Measurements from ENCODE around the gene ATP6V1F.

ATP6V1F gene

GRCh38 chr7:128831994-128832879 is 30.4 kb upstream of the ATP6V1F start:
- Mint-ChIP-seq H3K27me3 (peaks cover 11% of the 10 kb centered on the region), H3K9me3 (ENCODE audit: low read depth) (no peaks in the 10 kb centered on the region), H3K4me3 (no peak overlapping the region), H3K36me3 (no peaks in the 10 kb centered on the region), H3K27ac (no peak overlapping the region), H3K4me1 (ENCODE audit: low read depth) (peaks cover 13% of the 10 kb centered on the region)

GRCh38 chr7:128832880-128833147 is 29.8 kb upstream of the ATP6V1F start:
- Mint-ChIP-seq H3K4me3 (no peak overlapping the region), H3K27ac (no peak overlapping the region), H3K9me3 (ENCODE audit: low read depth) (no peaks in the 10 kb centered on the region), H3K36me3 (no peaks in the 10 kb centered on the region), H3K27me3 (peaks cover 9% of the 10 kb centered on the region), H3K4me1 (ENCODE audit: low read depth) (peaks cover 13% of the 10 kb centered on the region)

GRCh38 chr7:128833148-128833945 is 29.3 kb upstream of the ATP6V1F start:
- H3K4me1 Mint-ChIP-seq (ENCODE audit: low read depth), result peaks cover 13% of the 10 kb centered on the region
- H3K27ac Mint-ChIP-seq, result no peak overlapping the region
- H3K27me3 Mint-ChIP-seq, result peaks cover 6% of the 10 kb centered on the region
- H3K9me3 Mint-ChIP-seq (ENCODE audit: low read depth), result no peaks in the 10 kb centered on the region
- H3K36me3 Mint-ChIP-seq, result no peaks in the 10 kb centered on the region
- H3K4me3 Mint-ChIP-seq, result no peak overlapping the region

- Mint-ChIP-seq H3K9me3 (ENCODE audit: low read depth) (no peaks in the 10 kb centered on the region), H3K4me3 (no peak overlapping the region), H3K36me3 (no peaks in the 10 kb centered on the region), H3K27ac (no peak overlapping the region), H3K27me3 (peaks cover 3% of the 10 kb centered on the region), H3K4me1 (ENCODE audit: low read depth) (peaks cover 13% of the 10 kb centered on the region)
Observed at GRCh38 chr7:128833946-128834325, 28.7 kb upstream of the ATP6V1F start.

- Mint-ChIP-seq H3K27ac (no peak overlapping the region), H3K4me1 (ENCODE audit: low read depth) (peaks cover 10% of the 10 kb centered on the region), H3K4me3 (no peak overlapping the region), H3K27me3 (no peaks in the 10 kb centered on the region), H3K9me3 (ENCODE audit: low read depth) (no peaks in the 10 kb centered on the region), H3K36me3 (no peaks in the 10 kb centered on the region)
Observed at GRCh38 chr7:128835231-128835751, 27.4 kb upstream of the ATP6V1F start.

GRCh38 chr7:128835790-128836641 is 26.6 kb upstream of the ATP6V1F start:
- Mint-ChIP-seq H3K9me3 (ENCODE audit: low read depth) (no peaks in the 10 kb centered on the region), H3K36me3 (no peaks in the 10 kb centered on the region), H3K4me1 (ENCODE audit: low read depth) (peaks cover 5% of the 10 kb centered on the region), H3K27ac (no peak overlapping the region), H3K4me3 (no peak overlapping the region), H3K27me3 (no peaks in the 10 kb centered on the region)

- H3K4me3 Mint-ChIP-seq, result no peak overlapping the region
- H3K36me3 Mint-ChIP-seq, result no peaks in the 10 kb centered on the region
- peaks cover 2% of the 10 kb centered on the region for H3K4me1 Mint-ChIP-seq (ENCODE audit: low read depth)
- no peak overlapping the region for H3K27ac Mint-ChIP-seq
- H3K9me3 Mint-ChIP-seq (ENCODE audit: low read depth), result no peaks in the 10 kb centered on the region
- no peaks in the 10 kb centered on the region for H3K27me3 Mint-ChIP-seq
Observed at GRCh38 chr7:128836729-128837348, 25.8 kb upstream of the ATP6V1F start.

- H3K27ac Mint-ChIP-seq, result no peak overlapping the region
Observed at GRCh38 chr7:128837521-128837921, 25.1 kb upstream of the ATP6V1F start.

GRCh38 chr7:128838109-128838779 is 24.4 kb upstream of the ATP6V1F start:
- Mint-ChIP-seq H3K27ac (no peak overlapping the region), H3K4me1 (ENCODE audit: low read depth) (peaks cover 2% of the 10 kb centered on the region), H3K36me3 (no peaks in the 10 kb centered on the region), H3K4me3 (no peak overlapping the region), H3K27me3 (no peaks in the 10 kb centered on the region), H3K9me3 (ENCODE audit: low read depth) (no peaks in the 10 kb centered on the region)

More at GRCh38 chr7:128837521-128837921, 25.1 kb upstream of the ATP6V1F start:
- no peak overlapping the region for H3K4me3 Mint-ChIP-seq
- no peaks in the 10 kb centered on the region for H3K9me3 Mint-ChIP-seq (ENCODE audit: low read depth)
- no peaks in the 10 kb centered on the region for H3K27me3 Mint-ChIP-seq
- H3K36me3 Mint-ChIP-seq, result no peaks in the 10 kb centered on the region
- peaks cover 2% of the 10 kb centered on the region for H3K4me1 Mint-ChIP-seq (ENCODE audit: low read depth)

- H3K27me3 Mint-ChIP-seq, result no peaks in the 10 kb centered on the region
- no peak overlapping the region for H3K27ac Mint-ChIP-seq
- no peak overlapping the region for H3K4me3 Mint-ChIP-seq
- no peaks in the 10 kb centered on the region for H3K9me3 Mint-ChIP-seq (ENCODE audit: low read depth)
- peaks cover 2% of the 10 kb centered on the region for H3K4me1 Mint-ChIP-seq (ENCODE audit: low read depth)
- no peaks in the 10 kb centered on the region for H3K36me3 Mint-ChIP-seq
Observed at GRCh38 chr7:128838981-128839731, 23.5 kb upstream of the ATP6V1F start.

- H3K4me3 Mint-ChIP-seq, result no peak overlapping the region
- H3K27me3 Mint-ChIP-seq, result no peaks in the 10 kb centered on the region
- no peaks in the 10 kb centered on the region for H3K9me3 Mint-ChIP-seq (ENCODE audit: low read depth)
- H3K36me3 Mint-ChIP-seq, result no peaks in the 10 kb centered on the region
- H3K4me1 Mint-ChIP-seq (ENCODE audit: low read depth), result peaks cover 2% of the 10 kb centered on the region
- H3K27ac Mint-ChIP-seq, result no peak overlapping the region
Observed at GRCh38 chr7:128839751-128840177, 22.9 kb upstream of the ATP6V1F start.

GRCh38 chr7:128840326-128841170 is 22.1 kb upstream of the ATP6V1F start:
- Mint-ChIP-seq H3K27ac (no peak overlapping the region), H3K27me3 (no peaks in the 10 kb centered on the region), H3K36me3 (no peaks in the 10 kb centered on the region), H3K9me3 (ENCODE audit: low read depth) (no peaks in the 10 kb centered on the region), H3K4me1 (ENCODE audit: low read depth) (peaks cover 2% of the 10 kb centered on the region), H3K4me3 (no peak overlapping the region)

All from activated naive CD8-positive, alpha-beta T cell (primary cell).